ENCODE results near the gene KCNN2. TPM values are rescaled to one million over a fixed set of nuclear protein-coding genes. Genes with fewer than 3 reads are reported as not detected.

KCNN2 gene
- total RNA-seq, 1 experiment from 2014 or later = 11.9 TPM

GRCh38 chr5:114346181-114346580, 15.7 kb upstream of the KCNN2 start:
- ATAC-seq (no peak), DNase-seq (ENCODE audit: low spot score) (no peak)
- ChIA-PET CTCF (no interaction called here), POLR2A (interaction anchor here (0.6 kb wide), 1 partner anchor 1624 kb away, joined by 3 read pairs; no protein-coding TSS in a partner anchor)
- Mint-ChIP-seq H3K4me3 (no peak overlapping the region), H3K27me3 (ENCODE audit: low read depth) (no peaks in the 10 kb centered on the region), H3K9me3 (peaks cover 19% of the 10 kb centered on the region), H3K27ac (no peak overlapping the region), H3K36me3 (peaks cover 7% of the 10 kb centered on the region), H3K4me1 (peaks cover 2% of the 10 kb centered on the region; the same call in 1 of the 2 replicates)
- TF ChIP-seq FOXJ3 (CRISPR knock-in tag; IDR thresholded peaks at IDR 0.05; ENCODE audit: borderline replicate concordance) = no peak
- TF ChIP-seq ZNF423 (CRISPR knock-in tag; IDR thresholded peaks at IDR 0.05) = no peak
- no peak for TF ChIP-seq ZNF121 (CRISPR knock-in tag; IDR thresholded peaks at IDR 0.05)

GRCh38 chr5:114355086-114355830, 6.6 kb upstream of the KCNN2 start:
- H3K27me3 Mint-ChIP-seq (ENCODE audit: low read depth) = no peaks in the 10 kb centered on the region
- DNase-seq (ENCODE audit: low spot score) = no peak
- H3K27ac Mint-ChIP-seq = peak overlapping the region; percentile 31; the same call in 1 of the 2 replicates
- H3K4me3 Mint-ChIP-seq = no peak overlapping the region
- H3K9me3 Mint-ChIP-seq = peaks cover 7% of the 10 kb centered on the region
- H3K4me1 Mint-ChIP-seq = peaks cover 53% of the 10 kb centered on the region
- ATAC-seq = peak; percentile 49
- TF ChIP-seq IRF1 (CRISPR knock-in tag; IDR thresholded peaks at IDR 0.05) (no peak), CDX4 (CRISPR knock-in tag; IDR thresholded peaks at IDR 0.05; ENCODE audit: borderline replicate concordance) (no peak), ZNF121 (CRISPR knock-in tag; IDR thresholded peaks at IDR 0.05) (no peak), PRDM15 (CRISPR knock-in tag; IDR thresholded peaks at IDR 0.05) (no peak), ZNF396 (CRISPR knock-in tag; IDR thresholded peaks at IDR 0.05; ENCODE audit: borderline replicate concordance) (no peak), STAT6 (CRISPR knock-in tag; conservative IDR thresholded peaks at IDR 0.05; ENCODE audit: low read depth) (no peak)
- ChIA-PET POLR2A (no interaction called here), CTCF (interaction anchor here (1.0 to 1.9 kb wide), 5 partner anchors 92 to 743 kb away, joined by 3 to 10 read pairs (median 5); no protein-coding TSS in a partner anchor)
- peaks cover 5% of the 10 kb centered on the region; the same call in 1 of the 2 replicates for H3K36me3 Mint-ChIP-seq

- ATAC-seq (no peak), DNase-seq (ENCODE audit: low spot score) (no peak)
- Mint-ChIP-seq H3K9me3 (peaks cover 7% of the 10 kb centered on the region), H3K4me3 (no peak overlapping the region), H3K27ac (no peak overlapping the region), H3K4me1 (peaks cover 53% of the 10 kb centered on the region), H3K36me3 (peaks cover 5% of the 10 kb centered on the region; the same call in 1 of the 2 replicates), H3K27me3 (ENCODE audit: low read depth) (no peaks in the 10 kb centered on the region)
- ChIA-PET POLR2A (no interaction called here), CTCF (interaction anchor here (0.6 to 10.6 kb wide), 8 partner anchors 41 to 747 kb away, joined by 3 to 156 read pairs (median 4); no protein-coding TSS in a partner anchor)
- TF ChIP-seq ZNF425 (CRISPR knock-in tag; conservative IDR thresholded peaks at IDR 0.05) = no peak
- TF ChIP-seq RELA (CRISPR knock-in tag; IDR thresholded peaks at IDR 0.05; ENCODE audit: borderline replicate concordance) = no peak
- no peak for TF ChIP-seq KAT7 (CRISPR knock-in tag; IDR thresholded peaks at IDR 0.05; ENCODE audit: borderline replicate concordance)
- no peak for TF ChIP-seq E2F1 (CRISPR knock-in tag; IDR thresholded peaks at IDR 0.05)
- TF ChIP-seq GABPB1 (CRISPR knock-in tag; IDR thresholded peaks at IDR 0.05) = no peak
- no peak for TF ChIP-seq ERG (CRISPR knock-in tag; IDR thresholded peaks at IDR 0.05)
- TF ChIP-seq MYBL2 (CRISPR knock-in tag; IDR thresholded peaks at IDR 0.05) = no peak
These were observed 3.5 kb upstream of the KCNN2 start for GRCh38 chr5:114358329-114358728.
